ENCODE measurements around the gene AGBL4.

DNA sequence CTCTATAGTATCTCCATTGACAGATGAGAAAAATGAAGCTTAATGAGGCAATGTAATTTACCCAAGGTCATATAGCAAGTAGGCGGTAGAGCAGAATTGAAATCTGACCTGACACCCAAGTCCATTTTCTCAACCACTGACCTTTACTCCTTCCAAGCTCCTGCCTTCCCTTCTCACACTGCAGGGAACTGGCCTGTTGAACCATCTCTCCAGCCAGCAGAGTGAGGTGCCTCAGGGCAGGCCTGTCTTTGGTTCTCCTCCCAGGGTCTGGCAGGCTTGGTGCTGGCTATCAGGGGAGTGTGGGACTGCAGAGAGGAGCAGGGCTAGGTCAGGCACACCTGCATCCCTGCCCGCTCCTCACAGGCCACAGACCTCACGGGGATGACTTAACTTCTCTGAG is 1373.9 kb downstream of the AGBL4 start:
- TF ChIP-seq, protein P1, sequence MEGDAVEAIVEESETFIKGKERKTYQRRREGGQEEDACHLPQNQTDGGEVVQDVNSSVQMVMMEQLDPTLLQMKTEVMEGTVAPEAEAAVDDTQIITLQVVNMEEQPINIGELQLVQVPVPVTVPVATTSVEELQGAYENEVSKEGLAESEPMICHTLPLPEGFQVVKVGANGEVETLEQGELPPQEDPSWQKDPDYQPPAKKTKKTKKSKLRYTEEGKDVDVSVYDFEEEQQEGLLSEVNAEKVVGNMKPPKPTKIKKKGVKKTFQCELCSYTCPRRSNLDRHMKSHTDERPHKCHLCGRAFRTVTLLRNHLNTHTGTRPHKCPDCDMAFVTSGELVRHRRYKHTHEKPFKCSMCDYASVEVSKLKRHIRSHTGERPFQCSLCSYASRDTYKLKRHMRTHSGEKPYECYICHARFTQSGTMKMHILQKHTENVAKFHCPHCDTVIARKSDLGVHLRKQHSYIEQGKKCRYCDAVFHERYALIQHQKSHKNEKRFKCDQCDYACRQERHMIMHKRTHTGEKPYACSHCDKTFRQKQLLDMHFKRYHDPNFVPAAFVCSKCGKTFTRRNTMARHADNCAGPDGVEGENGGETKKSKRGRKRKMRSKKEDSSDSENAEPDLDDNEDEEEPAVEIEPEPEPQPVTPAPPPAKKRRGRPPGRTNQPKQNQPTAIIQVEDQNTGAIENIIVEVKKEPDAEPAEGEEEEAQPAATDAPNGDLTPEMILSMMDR (conservative IDR thresholded peaks at IDR 0.05; ENCODE audit: low read depth, low read length), result no peak
- TF ChIP-seq EZH2 (IDR thresholded peaks at IDR 0.05; ENCODE audit: low read length, unreplicated experiment) (no peak), EZH2phosphoT487 (IDR thresholded peaks at IDR 0.05; ENCODE audit: borderline replicate concordance, low read length) (no peak)
